ENCODE measurements around the gene ZNRF3. TPM values are rescaled to one million over a fixed set of nuclear protein-coding genes. Genes with fewer than 3 reads are reported as not detected.

Gene ZNRF3
- polyA plus RNA-seq, 1 of the 3 experiments (the other 2 are of a cell fraction): 4.2 TPM

- Histone ChIP-seq H3K4me3 (ENCODE audit: low read depth in 2 of 2, low read length in 1 of 2) (no peak overlapping the region), H3K4me1 (ENCODE audit: control insufficient read depth in 1 of 2, insufficient read depth in 2 of 2, low read depth in 1 of 2, low read length in 1 of 2) (peaks cover 0 to 21% of the 10 kb centered on the region in 2 experiments; a peak in 1 of 4 replicates), H3K36me3 (replicated peaks in 1 of 2; ENCODE audit: control insufficient read depth in 1 of 2, insufficient read depth in 2 of 2, low read length in 1 of 2) (no peaks in the 10 kb centered on the region), H3K27ac (ENCODE audit: low read depth in 2 of 2, low read length in 1 of 2) (no peak overlapping the region), H3K9ac (no peak overlapping the region), H3K4me2 (no peak overlapping the region), H3F3A (replicated peaks; ENCODE audit: insufficient read depth) (no peaks in the 10 kb centered on the region), H3K79me2 (ENCODE audit: insufficient read depth) (peaks cover 22% of the 10 kb centered on the region; the same call in 1 of the 2 replicates), H3K9me3 (no peaks in the 10 kb centered on the region), H3K27me3 (ENCODE audit: insufficient read depth) (no peaks in the 10 kb centered on the region), H4K20me1 (ENCODE audit: insufficient read depth) (peaks cover 17% of the 10 kb centered on the region; the same call in 1 of the 2 replicates), H2AFZ (ENCODE audit: low read depth) (no peak overlapping the region), H3K9me2 (no peaks in the 10 kb centered on the region)
- DNase-seq: peak; percentile 80
- CTCF ChIA-PET: interaction anchor here (0.7 to 1.5 kb wide), 7 partner anchors 9 to 322 kb away, joined by 3 to 5 read pairs (median 3); no protein-coding TSS in a partner anchor
- 60% methylated on average over 24 of the region's 24 CpGs for WGBS (ENCODE audit: low lambda C conversion rate)
- TF ChIP-seq SIN3A (IDR thresholded peaks at IDR 0.05; ENCODE audit: borderline replicate concordance, low read depth, low read length) (no peak), IRF3 (IDR thresholded peaks at IDR 0.05; ENCODE audit: low read depth, low read length) (no peak), REST (IDR thresholded peaks at IDR 0.05; ENCODE audit: low read depth, low read length) (no peak), RCOR1 (IDR thresholded peaks at IDR 0.05; ENCODE audit: low read length) (peak; percentile 57; the same call in 1 of the 2 replicates), MXI1 (IDR thresholded peaks at IDR 0.05; ENCODE audit: low read depth, low read length) (peak; percentile 15; the same call in 1 of the 2 replicates), GATA2 (CRISPR knock-in tag; IDR thresholded peaks at IDR 0.05) (peak; percentile 98)
- POLR2A ChIA-PET: no interaction called here
Measured at GRCh38 chr22:28923826-28924732, 40.7 kb downstream of the ZNRF3 start.

- H2AFZ ChIP-seq (ENCODE audit: low read depth): no peak overlapping the region
- H3K4me3 ChIP-seq (ENCODE audit: low read depth in 2 of 2, low read length in 1 of 2): no peak overlapping the region
- no peaks in the 10 kb centered on the region for H3K36me3 ChIP-seq (replicated peaks in 1 of 2; ENCODE audit: control insufficient read depth in 1 of 2, insufficient read depth in 2 of 2, low read length in 1 of 2)
- no peaks in the 10 kb centered on the region for H3F3A ChIP-seq (replicated peaks; ENCODE audit: insufficient read depth)
- POLR2A ChIA-PET: no interaction called here
- no peaks in the 10 kb centered on the region for H3K9me2 ChIP-seq
- H3K4me1 ChIP-seq (ENCODE audit: control insufficient read depth in 1 of 2, insufficient read depth in 2 of 2, low read depth in 1 of 2, low read length in 1 of 2): peaks cover 0 to 21% of the 10 kb centered on the region in 2 experiments; a peak in 1 of 4 replicates
- no peaks in the 10 kb centered on the region for H3K9me3 ChIP-seq
- no peak for TF ChIP-seq NFIC (IDR thresholded peaks at IDR 0.05; ENCODE audit: borderline replicate concordance)
- H3K79me2 ChIP-seq (ENCODE audit: insufficient read depth): peaks cover 30% of the 10 kb centered on the region
- no peak overlapping the region for H3K9ac ChIP-seq
- peaks cover 24% of the 10 kb centered on the region; the same call in 1 of the 2 replicates for H4K20me1 ChIP-seq (ENCODE audit: insufficient read depth)
- H3K27ac ChIP-seq (ENCODE audit: low read depth in 2 of 2, low read length in 1 of 2): no peak overlapping the region
- CTCF ChIA-PET: interaction anchor here (0.6 to 1.1 kb wide), 2 partner anchors 8 to 121 kb away, joined by 3 read pairs; no protein-coding TSS in a partner anchor
- 100% methylated on average over 2 of the region's 2 CpGs for WGBS (ENCODE audit: low lambda C conversion rate)
- no peak for DNase-seq
- no peaks in the 10 kb centered on the region for H3K27me3 ChIP-seq (ENCODE audit: insufficient read depth)
- no peak overlapping the region for H3K4me2 ChIP-seq
Measured at GRCh38 chr22:28925916-28926315, 42.5 kb downstream of the ZNRF3 start.

All from SK-N-SH (cell line).